Measurements from ENCODE around the gene RAB12. TPM values are rescaled to one million over a fixed set of nuclear protein-coding genes. Genes with fewer than 3 reads are reported as not detected.
"Not testable (repeated sequence)": the region's sequence is repeated elsewhere in the genome, so short reads cannot be mapped to it uniquely, and the experiment has no call there.

The RAB12 gene
- total RNA-seq, 1 donor from 2014 or later, result 41.4 TPM

GRCh38 chr18:8620845-8621244 is 11.6 kb downstream of the RAB12 start:
- Histone ChIP-seq H3K79me2 (ENCODE audit: low read depth) (peaks cover 91% of the 10 kb centered on the region), H3K27ac (no peak overlapping the region), H3K4me2 (no peak overlapping the region), H3K9me3 (ENCODE audit: low read depth) (no peaks in the 10 kb centered on the region), H3K4me3 (no peak overlapping the region), H2AFZ (replicated peaks) (no peak overlapping the region), H3K36me3 (no peaks in the 10 kb centered on the region), H4K20me1 (ENCODE audit: low read depth) (peaks cover 32% of the 10 kb centered on the region), H3F3A (ENCODE audit: low read depth) (no peaks in the 10 kb centered on the region), H3K9ac (no peak overlapping the region), H3K27me3 (no peaks in the 10 kb centered on the region), H3K4me1 (no peaks in the 10 kb centered on the region)
- H3K4me3 Mint-ChIP-seq, result no peak overlapping the region
- peaks cover 2% of the 10 kb centered on the region for H3K9me3 Mint-ChIP-seq
- no peak for TF ChIP-seq EZH2 (IDR thresholded peaks at IDR 0.05)
- no peak for TF ChIP-seq EZH2phosphoT487 (IDR thresholded peaks at IDR 0.05)
- TF ChIP-seq, protein P1, sequence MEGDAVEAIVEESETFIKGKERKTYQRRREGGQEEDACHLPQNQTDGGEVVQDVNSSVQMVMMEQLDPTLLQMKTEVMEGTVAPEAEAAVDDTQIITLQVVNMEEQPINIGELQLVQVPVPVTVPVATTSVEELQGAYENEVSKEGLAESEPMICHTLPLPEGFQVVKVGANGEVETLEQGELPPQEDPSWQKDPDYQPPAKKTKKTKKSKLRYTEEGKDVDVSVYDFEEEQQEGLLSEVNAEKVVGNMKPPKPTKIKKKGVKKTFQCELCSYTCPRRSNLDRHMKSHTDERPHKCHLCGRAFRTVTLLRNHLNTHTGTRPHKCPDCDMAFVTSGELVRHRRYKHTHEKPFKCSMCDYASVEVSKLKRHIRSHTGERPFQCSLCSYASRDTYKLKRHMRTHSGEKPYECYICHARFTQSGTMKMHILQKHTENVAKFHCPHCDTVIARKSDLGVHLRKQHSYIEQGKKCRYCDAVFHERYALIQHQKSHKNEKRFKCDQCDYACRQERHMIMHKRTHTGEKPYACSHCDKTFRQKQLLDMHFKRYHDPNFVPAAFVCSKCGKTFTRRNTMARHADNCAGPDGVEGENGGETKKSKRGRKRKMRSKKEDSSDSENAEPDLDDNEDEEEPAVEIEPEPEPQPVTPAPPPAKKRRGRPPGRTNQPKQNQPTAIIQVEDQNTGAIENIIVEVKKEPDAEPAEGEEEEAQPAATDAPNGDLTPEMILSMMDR (IDR thresholded peaks at IDR 0.05), result no peak
- DNase-seq (ENCODE audit: low spot score), result no peak
- peaks cover 2% of the 10 kb centered on the region for H3K27me3 Mint-ChIP-seq (ENCODE audit: insufficient read depth, low read depth)
- peaks cover 21% of the 10 kb centered on the region for H3K36me3 Mint-ChIP-seq
- H3K4me1 Mint-ChIP-seq, result peaks cover 22% of the 10 kb centered on the region
- no peak overlapping the region for H3K27ac Mint-ChIP-seq

- Histone ChIP-seq H3K79me2 (ENCODE audit: low read depth) (peaks cover 76% of the 10 kb centered on the region), H4K20me1 (ENCODE audit: low read depth) (peaks cover 27% of the 10 kb centered on the region)
- not testable (repeated sequence) for H3K4me3 Mint-ChIP-seq; DNase-seq (ENCODE audit: low spot score); H3K27ac ChIP-seq; H3K27ac Mint-ChIP-seq; H3K36me3 ChIP-seq; H3K4me2 ChIP-seq; H3F3A ChIP-seq (ENCODE audit: low read depth); H2AFZ ChIP-seq (replicated peaks); H3K27me3 Mint-ChIP-seq (ENCODE audit: insufficient read depth, low read depth); H3K9me3 ChIP-seq (ENCODE audit: low read depth); H3K4me1 ChIP-seq; H3K9me3 Mint-ChIP-seq; H3K27me3 ChIP-seq; H3K4me3 ChIP-seq; H3K9ac ChIP-seq
- Mint-ChIP-seq H3K36me3 (peaks cover 28% of the 10 kb centered on the region), H3K4me1 (peaks cover 22% of the 10 kb centered on the region)
Measured at GRCh38 chr18:8622625-8623024, 13.4 kb downstream of the RAB12 start.

GRCh38 chr18:8623549-8624106 is 14.4 kb downstream of the RAB12 start:
- Mint-ChIP-seq H3K4me1 (peaks cover 22% of the 10 kb centered on the region), H3K4me3 (no peak overlapping the region), H3K27ac (no peak overlapping the region), H3K27me3 (ENCODE audit: insufficient read depth, low read depth) (peaks cover 2% of the 10 kb centered on the region), H3K36me3 (peaks cover 25% of the 10 kb centered on the region), H3K9me3 (peaks cover 2% of the 10 kb centered on the region)
- H3K4me2 ChIP-seq, result no peak overlapping the region
- no peaks in the 10 kb centered on the region for H3K27me3 ChIP-seq
- no peak overlapping the region for H3K4me3 ChIP-seq
- H2AFZ ChIP-seq (replicated peaks), result no peak overlapping the region
- no peak overlapping the region for H3K27ac ChIP-seq
- no peak overlapping the region for H3K9ac ChIP-seq
- peaks cover 29% of the 10 kb centered on the region for H4K20me1 ChIP-seq (ENCODE audit: low read depth)
- H3K4me1 ChIP-seq, result no peaks in the 10 kb centered on the region
- H3K9me3 ChIP-seq (ENCODE audit: low read depth), result no peaks in the 10 kb centered on the region
- TF ChIP-seq EZH2phosphoT487 (IDR thresholded peaks at IDR 0.05) (no peak), EZH2 (IDR thresholded peaks at IDR 0.05) (no peak)
- TF ChIP-seq, protein P1 (IDR thresholded peaks at IDR 0.05), result no peak
- H3K36me3 ChIP-seq, result no peaks in the 10 kb centered on the region
- peaks cover 76% of the 10 kb centered on the region for H3K79me2 ChIP-seq (ENCODE audit: low read depth)
- no peaks in the 10 kb centered on the region for H3F3A ChIP-seq (ENCODE audit: low read depth)
- DNase-seq (ENCODE audit: low spot score), result no peak

GRCh38 chr18:8625461-8626092 is 16.3 kb downstream of the RAB12 start:
- Histone ChIP-seq H3K27ac (no peak overlapping the region), H3K27me3 (no peaks in the 10 kb centered on the region), H3K9ac (no peak overlapping the region), H3F3A (ENCODE audit: low read depth) (no peaks in the 10 kb centered on the region), H4K20me1 (ENCODE audit: low read depth) (peaks cover 33% of the 10 kb centered on the region), H2AFZ (replicated peaks) (no peak overlapping the region), H3K9me3 (ENCODE audit: low read depth) (no peaks in the 10 kb centered on the region), H3K4me2 (no peak overlapping the region), H3K79me2 (ENCODE audit: low read depth) (peaks cover 72% of the 10 kb centered on the region), H3K36me3 (no peaks in the 10 kb centered on the region), H3K4me3 (no peak overlapping the region), H3K4me1 (no peaks in the 10 kb centered on the region)
- H3K27ac Mint-ChIP-seq, result no peak overlapping the region
- no peak overlapping the region for H3K4me3 Mint-ChIP-seq
- DNase-seq (ENCODE audit: low spot score), result no peak
- TF ChIP-seq, protein P1 (IDR thresholded peaks at IDR 0.05), result no peak
- no peak for TF ChIP-seq EZH2phosphoT487 (IDR thresholded peaks at IDR 0.05)
- no peak for TF ChIP-seq EZH2 (IDR thresholded peaks at IDR 0.05)
- H3K36me3 Mint-ChIP-seq, result peaks cover 26% of the 10 kb centered on the region
- H3K27me3 Mint-ChIP-seq (ENCODE audit: insufficient read depth, low read depth), result peaks cover 2% of the 10 kb centered on the region
- peaks cover under 1% of the 10 kb centered on the region for H3K9me3 Mint-ChIP-seq
- H3K4me1 Mint-ChIP-seq, result peaks cover 22% of the 10 kb centered on the region

Measured in neural progenitor cell (in vitro differentiated cells).